Left ventricle myocardium inferior (tissue), 1 donor: ENCODE results near the gene TMEM176B. TPM values are rescaled to one million over a fixed set of nuclear protein-coding genes. Genes with fewer than 3 reads are reported as not detected.

Source experiments
- DNase-seq: peaks from one replicate; pipeline ENCODE4 v3.0.0-alpha.2; 2020
- H3K27ac ChIP-seq: fragments of 200-600 bp; replicated peaks from 2 replicates; pipeline ENCODE4 v1.8.0; 2021
- H3K27me3 ChIP-seq: fragments of 200-600 bp; 2 replicates; pipeline ENCODE4 v1.8.0; 2021; ENCODE audit warnings: low read depth
- H3K36me3 ChIP-seq: fragments of 200-600 bp; 2 replicates; pipeline ENCODE4 v1.8.0; 2021
- H3K4me1 ChIP-seq: fragments of 200-600 bp; 2 replicates; pipeline ENCODE4 v1.8.0; 2021
- H3K4me3 ChIP-seq: fragments of 200-600 bp; 2 replicates; pipeline ENCODE4 v1.8.0; 2021; ENCODE audit warnings: mild to moderate bottlenecking, moderate library complexity
- H3K9me3 ChIP-seq: fragments of 200-600 bp; replicated peaks from 2 replicates; pipeline ENCODE4 v1.8.0; 2021
- intact Hi-C: fragments of 100-400 bp; cut with micrococcal nuclease; formaldehyde crosslinking; loops from one replicate; pipeline ENCODE4 v1.11.0; 2022
- total RNA-seq: library from RNA; stranded (reverse); fragmentation: NEBNext Ultra II Directional; extraction: Animal tissue kit (Norgen Biotek cat#: 25700); gene quantifications from one replicate; pipeline ENCODE4 v1.2.1, GENCODE V29; 2021
- TF ChIP-seq, protein P1 (sequence below): fragments of 200-600 bp; IDR thresholded peaks from 2 replicates; pipeline ENCODE4 v1.8.0; 2021; ENCODE audit warnings: antibody characterized with exemption, mild to moderate bottlenecking, borderline replicate concordance
- donor health status: DM: no; HTN: yes; CAD: no; lungs with severe emphysema.

Gene TMEM176B
- total RNA-seq, 1 donor from 2014 or later: 34.0 TPM

GRCh38 chr7:150753826-150754603, 46.1 kb downstream of the TMEM176B start:
- intact Hi-C loops: no loop called here
- no peaks in the 10 kb centered on the region for H3K9me3 ChIP-seq
- H3K4me3 ChIP-seq: no peak overlapping the region
- H3K36me3 ChIP-seq: no peaks in the 10 kb centered on the region
- no peaks in the 10 kb centered on the region for H3K27me3 ChIP-seq
- peak overlapping the region; percentile 83 for H3K27ac ChIP-seq
- DNase-seq: no peak
- peaks cover 59% of the 10 kb centered on the region for H3K4me1 ChIP-seq
- TF ChIP-seq, protein P1, sequence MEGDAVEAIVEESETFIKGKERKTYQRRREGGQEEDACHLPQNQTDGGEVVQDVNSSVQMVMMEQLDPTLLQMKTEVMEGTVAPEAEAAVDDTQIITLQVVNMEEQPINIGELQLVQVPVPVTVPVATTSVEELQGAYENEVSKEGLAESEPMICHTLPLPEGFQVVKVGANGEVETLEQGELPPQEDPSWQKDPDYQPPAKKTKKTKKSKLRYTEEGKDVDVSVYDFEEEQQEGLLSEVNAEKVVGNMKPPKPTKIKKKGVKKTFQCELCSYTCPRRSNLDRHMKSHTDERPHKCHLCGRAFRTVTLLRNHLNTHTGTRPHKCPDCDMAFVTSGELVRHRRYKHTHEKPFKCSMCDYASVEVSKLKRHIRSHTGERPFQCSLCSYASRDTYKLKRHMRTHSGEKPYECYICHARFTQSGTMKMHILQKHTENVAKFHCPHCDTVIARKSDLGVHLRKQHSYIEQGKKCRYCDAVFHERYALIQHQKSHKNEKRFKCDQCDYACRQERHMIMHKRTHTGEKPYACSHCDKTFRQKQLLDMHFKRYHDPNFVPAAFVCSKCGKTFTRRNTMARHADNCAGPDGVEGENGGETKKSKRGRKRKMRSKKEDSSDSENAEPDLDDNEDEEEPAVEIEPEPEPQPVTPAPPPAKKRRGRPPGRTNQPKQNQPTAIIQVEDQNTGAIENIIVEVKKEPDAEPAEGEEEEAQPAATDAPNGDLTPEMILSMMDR: peak; percentile 38

GRCh38 chr7:150753239-150753638, 46.9 kb downstream of the TMEM176B start:
- H3K36me3 ChIP-seq: no peaks in the 10 kb centered on the region
- H3K9me3 ChIP-seq: no peaks in the 10 kb centered on the region
- no peak for DNase-seq
- no peaks in the 10 kb centered on the region for H3K27me3 ChIP-seq
- H3K4me3 ChIP-seq: no peak overlapping the region
- H3K27ac ChIP-seq: peak overlapping the region; percentile 83
- TF ChIP-seq, protein P1: no peak
- intact Hi-C loops: no loop called here
- peaks cover 59% of the 10 kb centered on the region for H3K4me1 ChIP-seq

GRCh38 chr7:150751702-150752101, 48.5 kb downstream of the TMEM176B start:
- intact Hi-C loops: no loop called here
- Histone ChIP-seq H3K36me3 (no peaks in the 10 kb centered on the region), H3K4me1 (peaks cover 58% of the 10 kb centered on the region), H3K27ac (peak overlapping the region; percentile 83), H3K27me3 (no peaks in the 10 kb centered on the region), H3K4me3 (no peak overlapping the region), H3K9me3 (no peaks in the 10 kb centered on the region)
- DNase-seq: no peak
- TF ChIP-seq, protein P1: no peak

DNA sequence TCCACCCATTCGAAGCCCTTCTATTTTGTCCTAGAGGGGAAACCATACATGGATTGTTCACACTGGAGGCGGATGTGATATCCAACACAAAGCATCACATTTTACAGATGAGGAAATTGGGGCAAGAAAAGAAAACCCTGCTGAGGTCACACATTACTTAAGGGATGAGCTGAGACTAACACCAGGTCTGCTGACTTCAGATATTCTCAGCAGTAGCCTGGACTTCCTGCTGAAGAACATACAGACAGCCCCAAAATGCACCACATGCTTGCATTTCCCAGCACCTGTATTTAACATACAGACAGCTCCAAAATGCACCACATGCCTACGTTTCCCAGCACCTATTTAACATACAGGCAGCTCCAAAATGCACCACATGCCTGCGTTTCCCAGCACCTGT, 51.8 kb downstream of the TMEM176B start:
- Histone ChIP-seq H3K27ac (no peak overlapping the region), H3K4me1 (peaks cover 55% of the 10 kb centered on the region)
- intact Hi-C loops: no loop called here

DNA sequence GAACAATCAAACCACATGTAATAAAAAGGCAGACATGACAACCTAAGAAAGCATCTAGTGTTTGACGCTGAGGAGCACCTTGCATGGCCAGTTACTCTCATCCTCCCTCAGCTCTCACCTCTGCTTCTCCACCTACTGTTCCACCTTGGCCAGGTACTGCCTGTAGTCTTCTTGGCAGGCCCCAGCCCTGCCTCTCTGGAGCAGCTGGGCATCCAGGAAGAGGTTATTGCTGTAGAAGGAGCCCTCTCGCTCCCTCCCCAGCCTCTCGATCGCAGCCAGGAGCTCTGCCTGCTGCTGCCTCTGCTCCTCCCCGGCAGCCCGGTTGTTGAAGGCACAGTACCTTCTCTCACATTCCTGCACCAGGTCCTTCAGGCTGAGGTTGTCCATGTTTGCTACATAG, 53.2 kb downstream of the TMEM176B start:
- no peak overlapping the region for H3K4me3 ChIP-seq
- H3K9me3 ChIP-seq: no peaks in the 10 kb centered on the region
- H3K27ac ChIP-seq: no peak overlapping the region
- TF ChIP-seq, protein P1: no peak
- no peaks in the 10 kb centered on the region for H3K27me3 ChIP-seq
- H3K36me3 ChIP-seq: peaks cover 13% of the 10 kb centered on the region
- intact Hi-C loops: no loop called here
- H3K4me1 ChIP-seq: peaks cover 55% of the 10 kb centered on the region
- no peak for DNase-seq

More for the DNA sequence above, 51.8 kb downstream of the TMEM176B start:
- TF ChIP-seq, protein P1: no peak
- Histone ChIP-seq H3K9me3 (no peaks in the 10 kb centered on the region), H3K4me3 (no peak overlapping the region), H3K36me3 (no peaks in the 10 kb centered on the region), H3K27me3 (no peaks in the 10 kb centered on the region)
- no peak for DNase-seq
